Measurements from ENCODE around the gene RTP4.

DNA sequence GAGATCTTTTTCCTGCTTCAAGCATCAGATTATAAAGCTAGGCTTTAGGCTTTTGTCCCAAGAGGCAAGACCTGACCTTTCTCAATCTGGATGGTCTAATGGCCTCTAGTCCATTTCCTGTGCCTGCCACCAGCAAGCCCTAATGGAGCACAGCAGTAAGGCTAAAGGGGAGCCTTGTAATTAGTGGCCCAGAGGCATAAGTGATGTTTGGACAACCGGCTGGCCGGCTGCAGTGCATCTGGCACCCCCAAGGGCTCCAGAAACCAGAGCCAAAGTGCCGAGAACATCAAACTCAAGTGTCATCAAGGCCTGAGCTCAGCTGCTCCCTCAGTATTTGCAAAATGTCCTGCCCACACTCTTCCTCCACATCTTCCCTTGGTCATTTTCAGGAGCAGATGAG lies 31.9 kb upstream of the RTP4 start:
- TF ChIP-seq, protein P1, sequence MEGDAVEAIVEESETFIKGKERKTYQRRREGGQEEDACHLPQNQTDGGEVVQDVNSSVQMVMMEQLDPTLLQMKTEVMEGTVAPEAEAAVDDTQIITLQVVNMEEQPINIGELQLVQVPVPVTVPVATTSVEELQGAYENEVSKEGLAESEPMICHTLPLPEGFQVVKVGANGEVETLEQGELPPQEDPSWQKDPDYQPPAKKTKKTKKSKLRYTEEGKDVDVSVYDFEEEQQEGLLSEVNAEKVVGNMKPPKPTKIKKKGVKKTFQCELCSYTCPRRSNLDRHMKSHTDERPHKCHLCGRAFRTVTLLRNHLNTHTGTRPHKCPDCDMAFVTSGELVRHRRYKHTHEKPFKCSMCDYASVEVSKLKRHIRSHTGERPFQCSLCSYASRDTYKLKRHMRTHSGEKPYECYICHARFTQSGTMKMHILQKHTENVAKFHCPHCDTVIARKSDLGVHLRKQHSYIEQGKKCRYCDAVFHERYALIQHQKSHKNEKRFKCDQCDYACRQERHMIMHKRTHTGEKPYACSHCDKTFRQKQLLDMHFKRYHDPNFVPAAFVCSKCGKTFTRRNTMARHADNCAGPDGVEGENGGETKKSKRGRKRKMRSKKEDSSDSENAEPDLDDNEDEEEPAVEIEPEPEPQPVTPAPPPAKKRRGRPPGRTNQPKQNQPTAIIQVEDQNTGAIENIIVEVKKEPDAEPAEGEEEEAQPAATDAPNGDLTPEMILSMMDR (IDR thresholded peaks at IDR 0.05) = no peak
- TF ChIP-seq POLR2A (IDR thresholded peaks at IDR 0.05) (no peak), POLR2AphosphoS5 (IDR thresholded peaks at IDR 0.05) (no peak)
